Retina (tissue), 1 donor: Measurements from ENCODE around the gene CARD14.
A peak's percentile ranks its signal among the peaks of the same experiment; 100 is the strongest.

Experiments used
- DNase-seq: peaks from one replicate; pipeline ENCODE4 v3.0.0-alpha.2; 2016

CARD14 gene

DNA sequence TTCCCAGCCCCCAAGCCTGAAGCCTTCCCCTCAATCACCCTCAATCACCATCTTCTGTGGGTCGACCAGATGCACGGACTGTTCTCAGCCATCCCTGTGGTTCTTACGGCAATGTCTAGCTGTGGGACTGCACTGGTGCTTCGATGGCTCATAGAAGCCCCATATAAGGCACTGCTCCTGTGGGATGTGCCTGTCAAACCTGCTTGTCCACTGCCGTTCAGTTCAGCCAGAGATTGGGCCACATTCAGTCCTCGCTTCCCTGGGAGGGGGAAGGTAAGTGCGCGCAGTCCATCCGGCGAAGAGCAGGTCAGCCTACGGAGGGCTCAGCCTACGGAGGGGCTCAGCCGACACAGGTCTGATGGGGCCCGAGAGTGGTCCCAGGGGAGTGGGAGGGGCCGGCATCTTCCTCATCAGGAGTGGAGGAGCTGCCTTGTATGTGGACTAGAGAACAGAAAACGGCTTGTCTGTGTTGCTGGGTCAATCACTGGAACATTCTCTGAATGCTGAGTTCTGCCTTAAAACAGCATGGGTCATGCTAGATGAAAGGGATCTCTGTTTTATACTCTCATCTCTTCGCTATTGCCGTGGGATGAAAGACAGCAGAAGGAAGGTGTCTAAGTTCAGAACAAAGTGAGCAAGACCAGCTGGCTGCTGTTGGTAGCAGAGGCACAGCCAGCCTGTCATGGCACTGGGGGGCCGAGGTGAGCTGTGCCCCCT is at the start of gene CARD14:
Gene CARD14, plus strand, starts transcription at position 247 of the 717 bp plus-strand sequence. CDS start 11,409 bp downstream, outside the sequence.
- DNase-seq: no peak

GRCh38 chr17:80122026-80122575 is 47.7 kb upstream of the CARD14 start:
- no peak for DNase-seq

- no peak for DNase-seq
Measured at GRCh38 chr17:80122926-80123505, 46.8 kb upstream of the CARD14 start.

DNA sequence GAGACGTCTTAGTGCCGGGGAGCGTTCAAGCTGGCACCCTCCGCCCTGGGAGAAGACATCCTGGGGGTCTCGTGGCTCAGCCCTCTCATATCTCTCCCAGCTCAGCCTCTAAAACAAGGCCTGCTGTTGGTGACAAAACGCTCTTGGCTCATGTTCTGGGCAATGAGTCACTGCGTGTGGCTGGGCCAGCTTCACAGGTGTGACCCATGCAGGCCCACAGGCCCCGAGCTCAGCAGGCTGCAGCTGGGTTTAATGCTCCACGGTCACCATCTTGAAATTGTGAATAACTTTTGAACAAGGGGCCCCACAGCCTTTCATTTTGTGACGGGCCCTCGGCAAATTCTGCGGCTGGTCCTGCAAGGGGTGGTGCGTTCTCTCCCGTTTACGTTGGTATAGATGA is 46.0 kb upstream of the CARD14 start:
- no peak for DNase-seq

DNA sequence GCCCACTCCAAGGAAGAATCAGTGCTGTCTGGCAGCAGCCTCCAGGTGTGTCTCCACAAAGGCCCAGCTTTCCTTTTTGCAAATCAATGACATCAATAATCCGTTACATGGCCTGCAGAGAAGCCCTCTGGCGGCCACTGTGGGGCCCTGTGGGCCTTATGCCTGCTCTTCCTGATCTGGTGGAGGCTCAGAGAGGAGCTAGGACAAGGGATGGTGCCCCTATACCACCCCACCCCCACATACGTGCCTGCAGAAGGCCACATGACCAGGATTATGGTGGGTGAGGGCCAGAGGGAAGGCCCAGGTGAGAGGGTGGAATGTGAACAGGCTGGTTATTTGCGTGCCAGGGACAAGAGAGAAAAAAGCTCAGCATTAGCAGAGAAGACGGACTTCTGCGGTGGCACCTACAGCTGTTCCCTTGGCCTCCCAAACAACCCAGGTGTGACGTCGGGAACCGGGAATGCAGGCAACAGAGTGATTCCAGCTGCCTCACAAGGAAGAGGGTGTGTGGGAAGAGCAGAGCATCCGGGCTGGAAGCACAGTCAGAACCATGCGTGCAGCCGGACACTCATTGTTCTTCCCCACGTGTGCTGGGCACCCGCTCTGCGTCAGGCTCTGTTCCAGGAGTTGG is 45.4 kb upstream of the CARD14 start:
- DNase-seq: peak; percentile 65

GRCh38 chr17:80125656-80126448 is 44.0 kb upstream of the CARD14 start:
- no peak for DNase-seq

- no peak for DNase-seq
Measured at GRCh38 chr17:80126449-80126715, 43.4 kb upstream of the CARD14 start.

- no peak for DNase-seq
Measured at GRCh38 chr17:80129006-80129565, 40.7 kb upstream of the CARD14 start.

DNA sequence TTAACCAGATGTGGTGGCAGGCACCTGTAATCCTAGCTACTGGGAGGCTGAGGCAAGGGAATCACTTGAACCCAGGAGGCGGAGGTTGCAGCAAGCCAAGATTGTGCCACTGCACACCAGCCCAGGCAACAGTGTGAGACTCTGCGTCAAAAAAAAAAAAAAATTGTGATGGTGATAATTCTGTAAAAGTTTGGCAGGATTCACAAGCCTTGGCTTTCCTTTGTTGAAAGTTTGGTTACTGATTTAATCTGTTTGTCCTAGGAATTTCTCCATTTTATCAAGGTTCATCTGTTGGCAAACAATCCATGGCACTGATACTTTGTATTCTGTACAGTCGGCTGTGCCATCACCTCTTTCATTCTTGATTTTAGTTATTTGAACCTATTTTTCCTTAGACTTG is 38.8 kb upstream of the CARD14 start:
- no peak for DNase-seq

- no peak for DNase-seq
Measured at GRCh38 chr17:80132906-80133625, 36.8 kb upstream of the CARD14 start.

GRCh38 chr17:80133626-80133970 is 36.2 kb upstream of the CARD14 start:
- no peak for DNase-seq

DNA sequence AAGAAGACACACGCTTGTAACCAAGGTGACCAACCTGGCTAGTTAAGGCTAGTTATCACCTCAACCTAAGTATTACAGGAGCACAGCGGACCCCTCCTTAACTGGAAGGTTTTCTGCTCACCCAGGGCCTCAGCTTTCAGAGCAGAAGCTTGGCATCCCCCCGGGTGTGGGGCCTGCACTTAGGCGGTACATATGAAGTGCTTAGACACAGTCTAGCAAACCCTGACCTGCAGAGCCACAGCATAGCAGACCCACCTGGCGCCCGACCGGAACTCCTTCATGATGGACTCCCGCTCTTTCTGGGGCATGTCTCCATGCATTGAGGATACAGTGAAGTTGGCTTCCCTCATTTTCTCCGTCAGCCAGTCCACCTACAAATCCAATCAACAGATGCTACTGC is 32.7 kb upstream of the CARD14 start:
- no peak for DNase-seq

- no peak for DNase-seq
Measured at GRCh38 chr17:80138856-80139426, 30.9 kb upstream of the CARD14 start.

- DNase-seq: no peak
Measured at GRCh38 chr17:80141463-80142165, 28.2 kb upstream of the CARD14 start.

- no peak for DNase-seq
Measured at GRCh38 chr17:80142929-80143328, 26.9 kb upstream of the CARD14 start.

- DNase-seq: no peak
Measured at GRCh38 chr17:80145076-80146075, 24.5 kb upstream of the CARD14 start.

DNA sequence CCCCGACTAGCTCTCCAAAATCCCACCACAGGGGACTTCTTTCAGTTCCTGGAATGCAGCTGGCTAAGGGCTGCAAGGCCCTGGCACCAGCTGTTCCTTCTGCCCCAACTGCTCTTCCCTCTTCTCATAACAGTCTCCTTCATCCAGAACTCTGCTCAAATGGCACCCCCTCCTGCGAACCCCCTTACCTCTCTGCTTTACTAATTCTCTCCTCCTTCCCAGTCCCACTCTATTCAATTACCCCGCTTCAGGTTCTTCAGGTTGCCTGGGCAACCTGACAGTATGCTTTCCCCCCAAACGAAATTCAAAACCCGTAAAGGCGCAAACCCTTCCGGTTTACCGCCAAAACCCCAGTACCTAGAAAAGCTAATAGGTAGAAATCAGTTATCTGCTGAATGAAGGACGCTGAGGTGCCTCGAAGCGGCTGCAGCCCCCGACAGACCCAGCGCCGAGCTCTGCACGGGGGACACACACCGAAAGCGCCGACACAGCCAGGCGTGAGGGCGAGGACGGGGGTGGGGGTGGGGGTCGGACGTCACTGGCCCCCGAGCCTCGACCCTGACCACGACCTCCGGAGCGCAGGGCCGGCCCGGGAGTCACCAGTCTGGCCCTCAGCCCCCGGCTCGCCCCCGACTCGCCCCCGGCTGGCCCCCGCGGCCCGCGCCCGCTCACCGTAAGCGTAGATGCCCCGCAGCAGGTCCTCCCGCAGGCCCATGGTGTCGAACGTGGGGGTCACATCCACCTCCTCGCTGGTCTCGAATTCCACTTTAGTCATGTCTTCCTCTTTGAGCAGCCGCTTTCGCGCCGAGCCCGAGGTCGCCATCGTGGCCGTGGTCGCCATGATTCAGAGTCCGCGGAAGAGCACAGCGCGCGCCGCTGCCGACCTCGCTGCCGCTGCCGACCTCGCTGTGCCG is 23.5 kb upstream of the CARD14 start:
- peak; percentile 53 for DNase-seq

GRCh38 chr17:80147035-80147822 is 22.6 kb upstream of the CARD14 start, which contains the start of gene EIF4A3:
Gene EIF4A3 (minus strand): TSS chr17:80147128. CDS start chr17:80146961, 167 bp downstream.
- DNase-seq: peak; percentile 96
